Pancreas (tissue), 10 donors: ENCODE measurements around the gene BTBD9. TPM values are rescaled to one million over a fixed set of nuclear protein-coding genes. Genes with fewer than 3 reads are reported as not detected.

Source experiments
- ATAC-seq, 4 donors: fragments of 200-7000 bp; cut with Tn5 transposase; one replicate each; pipeline versions ENCODE4 v1.8.0 to v1.9.1; 2020; ENCODE audit warnings: mild to moderate bottlenecking in 4 of 4, moderate library complexity in 4 of 4
- DNase-seq, 6 donors: peaks; one replicate each; pipeline ENCODE4 v3.0.0-alpha.2; 2020
- FAIRE-seq: peaks from 2 replicates; lab custom pipeline; 2012; peaks lifted over from hg19 to GRCh38; lab: Jason Lieb, UNC
- H3K27ac ChIP-seq, 4 donors: fragments of 200-600 bp; sonication (generic); 1 replicate in 3 of 4; 2 replicates in 1 of 4; pipeline versions ENCODE4 v1.5.0 to v1.8.0; 2020
- H3K27me3 ChIP-seq, 4 donors: fragments of 200-600 bp; one replicate each; pipeline ENCODE4 v1.8.0; 2021
- H3K36me3 ChIP-seq, 3 donors: fragments of 200-600 bp; sonication (generic) in 1 of 3; one replicate each; pipeline versions ENCODE4 v1.5.0 to v1.8.0; 2020 to 2021
- H3K4me1 ChIP-seq, 3 donors: fragments of 200-600 bp; one replicate each; pipeline ENCODE4 v1.8.0; 2021
- H3K4me3 ChIP-seq, 4 donors: fragments of 200-600 bp; sonication (generic) in 2 of 4; one replicate each; pipeline versions ENCODE4 v1.5.0 to v1.8.0; 2020 to 2021
- H3K9me3 ChIP-seq, 4 donors: fragments of 200-600 bp; one replicate each; pipeline ENCODE4 v1.8.0; 2021
- WGBS, 2 donors: extraction: QIAGEN DNeasy Blood & Tissue Kit; methylation state at CpG; one replicate each; pipeline ENCODE4 v1.1.7; 2013; 5-methylcytosine and 5-hydroxymethylcytosine counted together
- intact Hi-C, 3 donors: fragments of 100-400 bp; cut with DNase I; formaldehyde crosslinking; loops; one replicate each; pipeline versions ENCODE4 v1.11.1 to v1.14.2; 2022
- polyA plus RNA-seq, 2 donors: library from polyadenylated mRNA; stranded (reverse); fragments of 200-250 nt; gene quantifications; one replicate each; pipeline ENCODE4 v1.2.3, GENCODE V29; 2013
- total RNA-seq, 6 donors: library from RNA; stranded (reverse); fragmentation: NEBNext Ultra II Directional in 4 of 6; extraction: Animal tissue kit (Norgen Biotek cat#: 25700) in 4 of 6; gene quantifications; one replicate each; pipeline versions ENCODE4 v1.2.1 to v1.2.4, GENCODE V29; 2021 to 2023
- TF ChIP-seq, protein P1 (sequence below), 4 donors: fragments of 200-600 bp; sonication (generic) in 3 of 4; IDR thresholded peaks; one replicate each; pipeline versions ENCODE4 v1.5.0 to v1.8.0; 2021; ENCODE audit warnings: antibody characterized with exemption in 4 of 4
- donor health status: healthy with polysubstance abuse.
- donor health status: DM: no; HTN: no; CAD: no; lungs with moderate emphysema.
- donor health status: DM: no; HTN: no; CAD: no.
- donor health status: control.
- donor health status: control.
- donor health status: Bipolar disorder and iron deficiency.
- donor health status: DM: yes; HTN: yes; CAD: no.
- donor health status: DM: no; HTN: no; CAD: no.
- donor health status: DM: no; HTN: no; CAD: no.
- donor health status: DM: yes; HTN: yes; CAD: no.

Gene BTBD9
- total and polyA plus RNA-seq, 8 donors, result 2.2 to 11.0 (median 7.1) TPM

DNA sequence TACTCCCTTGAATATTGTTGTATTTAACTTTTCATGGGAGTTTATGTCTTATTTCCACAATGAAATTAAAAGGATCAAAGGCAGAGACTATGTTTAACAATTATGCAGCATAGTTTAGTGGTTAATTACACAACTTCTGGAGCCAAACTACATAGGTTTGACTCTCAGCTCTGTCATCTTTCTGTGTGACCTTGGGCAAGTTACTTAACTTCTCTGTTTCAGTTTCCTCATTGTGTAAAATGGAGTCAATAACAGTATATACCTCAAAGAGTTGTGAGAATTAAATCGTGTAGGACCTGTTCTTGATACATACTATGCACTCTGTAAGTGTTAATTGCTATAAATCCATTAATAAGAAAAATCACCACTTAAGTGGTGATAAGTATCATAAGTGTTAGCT, 48.3 kb downstream of the BTBD9 start:
- Histone ChIP-seq H3K4me3 (no peak overlapping the region), H3K4me1 (no peaks in the 10 kb centered on the region), H3K27me3 (no peaks in the 10 kb centered on the region), H3K36me3 (no peaks in the 10 kb centered on the region), H3K27ac (no peak overlapping the region), H3K9me3 (no peaks in the 10 kb centered on the region)
- TF ChIP-seq, protein P1, sequence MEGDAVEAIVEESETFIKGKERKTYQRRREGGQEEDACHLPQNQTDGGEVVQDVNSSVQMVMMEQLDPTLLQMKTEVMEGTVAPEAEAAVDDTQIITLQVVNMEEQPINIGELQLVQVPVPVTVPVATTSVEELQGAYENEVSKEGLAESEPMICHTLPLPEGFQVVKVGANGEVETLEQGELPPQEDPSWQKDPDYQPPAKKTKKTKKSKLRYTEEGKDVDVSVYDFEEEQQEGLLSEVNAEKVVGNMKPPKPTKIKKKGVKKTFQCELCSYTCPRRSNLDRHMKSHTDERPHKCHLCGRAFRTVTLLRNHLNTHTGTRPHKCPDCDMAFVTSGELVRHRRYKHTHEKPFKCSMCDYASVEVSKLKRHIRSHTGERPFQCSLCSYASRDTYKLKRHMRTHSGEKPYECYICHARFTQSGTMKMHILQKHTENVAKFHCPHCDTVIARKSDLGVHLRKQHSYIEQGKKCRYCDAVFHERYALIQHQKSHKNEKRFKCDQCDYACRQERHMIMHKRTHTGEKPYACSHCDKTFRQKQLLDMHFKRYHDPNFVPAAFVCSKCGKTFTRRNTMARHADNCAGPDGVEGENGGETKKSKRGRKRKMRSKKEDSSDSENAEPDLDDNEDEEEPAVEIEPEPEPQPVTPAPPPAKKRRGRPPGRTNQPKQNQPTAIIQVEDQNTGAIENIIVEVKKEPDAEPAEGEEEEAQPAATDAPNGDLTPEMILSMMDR (IDR thresholded peaks at IDR 0.05), result no peak
- DNase-seq (no peak), ATAC-seq (no peak), FAIRE-seq (no peak)
- intact Hi-C loops, result no loop called here
- 90 to 93% methylated on average over 1 of the region's 1 CpG for WGBS, 2 donors

- Histone ChIP-seq H3K27ac (no peak overlapping the region), H3K36me3 (no peaks in the 10 kb centered on the region), H3K27me3 (no peaks in the 10 kb centered on the region), H3K4me3 (no peak overlapping the region), H3K4me1 (no peaks in the 10 kb centered on the region), H3K9me3 (no peaks in the 10 kb centered on the region)
- ATAC-seq, result no peak
- DNase-seq, result no peak
- TF ChIP-seq, protein P1 (IDR thresholded peaks at IDR 0.05), result no peak
- no peak for FAIRE-seq
- intact Hi-C loops, result no loop called here
- 91 to 96% methylated on average over 1 of the region's 1 CpG for WGBS, 2 donors
Observed at GRCh38 chr6:38589367-38589720, 50.4 kb downstream of the BTBD9 start.

DNA sequence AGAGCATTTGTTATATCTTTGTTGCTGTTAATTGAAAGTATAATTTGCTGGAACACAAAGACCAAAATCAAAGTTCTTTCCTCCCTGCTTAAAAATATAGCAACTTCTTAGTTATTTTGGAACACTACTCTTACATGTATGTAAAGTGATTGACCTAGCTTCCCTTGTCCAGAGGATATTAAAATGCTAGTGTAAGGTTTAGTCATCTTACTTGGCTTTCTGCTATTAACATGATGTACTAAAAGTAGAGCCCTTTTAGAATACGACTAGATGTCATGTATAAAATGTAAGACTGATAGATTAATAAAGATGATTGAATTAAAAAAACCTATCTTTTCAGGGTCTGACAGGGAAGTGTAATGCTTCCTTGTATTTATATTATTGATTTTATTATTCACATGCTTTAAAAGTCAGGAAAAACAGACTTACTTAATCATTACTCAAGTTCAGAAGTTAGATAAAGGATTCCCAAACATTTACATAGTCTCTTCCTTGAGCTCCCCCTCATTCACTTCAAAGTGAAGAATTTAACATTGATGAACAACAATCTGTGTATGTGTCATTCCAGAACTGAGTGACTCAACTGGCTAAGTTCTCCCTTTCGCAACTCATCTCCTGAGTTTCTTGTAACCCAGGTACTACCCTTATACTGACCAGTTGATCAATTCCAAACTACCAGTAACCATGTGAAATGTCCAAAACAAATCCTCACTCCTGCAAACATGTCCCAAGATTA, 50.9 kb downstream of the BTBD9 start:
- Histone ChIP-seq H3K27ac (no peak overlapping the region), H3K9me3 (no peaks in the 10 kb centered on the region), H3K27me3 (no peaks in the 10 kb centered on the region), H3K4me1 (no peaks in the 10 kb centered on the region), H3K36me3 (no peaks in the 10 kb centered on the region), H3K4me3 (no peak overlapping the region)
- DNase-seq (no peak), ATAC-seq (no peak), FAIRE-seq (no peak)
- TF ChIP-seq, protein P1 (IDR thresholded peaks at IDR 0.05), result no peak
- intact Hi-C loops, result no loop called here
- 82% methylated on average over 2 of the region's 2 CpGs for WGBS, 2 donors

GRCh38 chr6:38587766-38588362, 51.9 kb downstream of the BTBD9 start:
- WGBS, 2 donors, result 97 to 99% methylated on average over 6 of the region's 6 CpGs
- Histone ChIP-seq H3K9me3 (no peaks in the 10 kb centered on the region), H3K27ac (no peak overlapping the region), H3K4me3 (no peak overlapping the region), H3K4me1 (no peaks in the 10 kb centered on the region), H3K36me3 (no peaks in the 10 kb centered on the region), H3K27me3 (no peaks in the 10 kb centered on the region)
- no peak for FAIRE-seq
- TF ChIP-seq, protein P1 (IDR thresholded peaks at IDR 0.05), result no peak
- intact Hi-C loops, result no loop called here
- ATAC-seq, result no peak
- DNase-seq, result no peak

DNA sequence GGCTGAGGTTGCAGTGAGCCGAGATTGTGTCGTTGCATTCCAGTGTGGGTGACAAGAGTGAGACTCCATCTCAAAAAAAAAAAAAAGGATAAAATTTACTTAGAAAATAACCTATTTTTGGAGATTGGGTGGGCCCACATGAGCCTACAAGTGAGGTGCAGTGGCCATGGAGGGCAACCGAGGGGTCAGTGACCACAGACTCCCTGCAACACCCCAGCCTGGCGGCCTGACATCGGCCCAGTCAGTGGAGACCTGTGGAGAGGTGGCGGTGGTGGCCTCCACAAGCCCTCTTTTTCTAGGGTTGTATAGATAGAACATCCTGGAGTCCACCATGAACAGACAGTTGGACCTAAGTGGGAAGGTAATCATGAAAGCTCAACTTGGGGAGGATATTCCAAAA, 52.7 kb downstream of the BTBD9 start:
- Histone ChIP-seq H3K27ac (no peak overlapping the region), H3K4me1 (no peaks in the 10 kb centered on the region), H3K36me3 (no peaks in the 10 kb centered on the region), H3K27me3 (no peaks in the 10 kb centered on the region), H3K4me3 (no peak overlapping the region), H3K9me3 (no peaks in the 10 kb centered on the region)
- intact Hi-C loops, result no loop called here
- no peak for DNase-seq
- 96 to 97% methylated on average over 6 of the region's 6 CpGs for WGBS, 2 donors
- no peak for FAIRE-seq
- no peak for ATAC-seq
- TF ChIP-seq, protein P1 (IDR thresholded peaks at IDR 0.05), result no peak
